HG03025 (cell line): ENCODE results near the gene SSC4D.
"Not testable (repeated sequence)": the region's sequence is repeated elsewhere in the genome, so short reads cannot be mapped to it uniquely, and the experiment has no call there.

Experiments used
- ATAC-seq: cut with Tn5 transposase; IDR thresholded peaks from one replicate; pipeline ENCODE4 v1.9.1; 2021; ENCODE audit warnings: mild to moderate bottlenecking, moderate library complexity; ENCODE audit not compliant: unreplicated experiment, low FRiP score

Gene SSC4D

DNA sequence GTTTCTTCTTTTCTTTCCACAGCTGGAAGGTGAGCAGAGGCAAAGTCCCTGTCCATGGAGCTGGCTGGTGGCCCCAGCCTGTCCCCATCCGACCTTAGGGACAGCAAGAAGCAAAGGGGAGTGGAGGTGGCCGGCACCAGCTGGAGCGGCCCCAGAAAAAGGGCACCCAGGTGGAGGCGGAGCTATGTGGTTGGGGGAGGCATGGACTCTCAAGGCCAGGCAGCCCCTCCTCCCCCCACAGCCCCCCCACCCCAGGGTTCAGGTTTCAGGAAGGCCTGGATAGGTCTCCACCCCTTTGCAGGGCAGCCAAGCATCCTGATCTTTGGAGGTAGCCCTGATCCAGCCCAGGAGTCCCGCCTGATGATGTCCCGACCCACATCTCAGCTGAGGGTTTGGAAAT, at the start of gene SSC4D:
SSC4D (minus strand) TSS at position 161 of the 400 bp plus-strand sequence. CDS start 5,258 bp downstream, outside the sequence.
- ATAC-seq, result no peak

- not testable (repeated sequence) for ATAC-seq
These were observed 49.0 kb upstream of the SSC4D start for GRCh38 chr7:76458504-76458903.

DNA sequence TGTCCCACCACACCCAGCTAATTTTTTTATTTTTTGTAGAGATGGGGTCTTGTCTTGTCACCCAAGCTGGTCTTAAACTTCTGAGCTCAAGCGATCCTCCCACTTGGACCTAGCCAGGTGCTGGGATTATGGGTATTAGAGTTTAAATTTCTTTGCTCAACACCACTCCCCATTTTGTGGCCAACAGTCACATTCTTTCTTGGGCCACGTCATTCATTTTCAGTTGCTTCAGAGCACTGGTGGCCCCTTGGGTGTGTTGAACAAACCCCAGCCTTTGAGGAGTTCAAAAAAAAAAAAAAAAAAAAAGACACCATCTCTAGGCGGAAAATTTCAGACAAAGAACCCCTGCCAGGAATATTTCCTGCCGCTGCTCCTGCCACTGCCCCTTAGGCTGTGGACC, 47.5 kb upstream of the SSC4D start:
- not testable (repeated sequence) for ATAC-seq

GRCh38 chr7:76445577-76446008, 36.1 kb upstream of the SSC4D start:
- ATAC-seq, result peak; percentile 81

DNA sequence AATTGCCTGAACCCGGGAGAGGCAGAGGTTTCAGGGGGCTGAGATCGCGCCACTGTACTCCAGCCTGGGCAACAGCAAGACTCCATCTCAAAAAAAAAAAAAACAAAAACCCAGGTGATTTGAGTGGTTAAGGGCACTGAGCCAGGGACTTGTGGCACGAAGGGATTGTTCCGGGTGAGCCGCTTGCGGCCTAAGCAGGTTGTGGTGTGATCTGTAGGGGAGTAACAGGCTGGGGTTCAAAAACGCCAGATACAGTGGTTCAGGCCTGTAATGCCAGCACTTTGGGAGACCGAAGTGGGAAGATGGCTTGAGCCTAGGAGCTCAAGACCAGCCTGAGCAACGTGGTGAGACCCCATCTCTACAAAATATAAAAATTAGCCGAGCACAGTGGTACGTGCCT, 34.3 kb upstream of the SSC4D start:
- ATAC-seq, result not testable (repeated sequence)

DNA sequence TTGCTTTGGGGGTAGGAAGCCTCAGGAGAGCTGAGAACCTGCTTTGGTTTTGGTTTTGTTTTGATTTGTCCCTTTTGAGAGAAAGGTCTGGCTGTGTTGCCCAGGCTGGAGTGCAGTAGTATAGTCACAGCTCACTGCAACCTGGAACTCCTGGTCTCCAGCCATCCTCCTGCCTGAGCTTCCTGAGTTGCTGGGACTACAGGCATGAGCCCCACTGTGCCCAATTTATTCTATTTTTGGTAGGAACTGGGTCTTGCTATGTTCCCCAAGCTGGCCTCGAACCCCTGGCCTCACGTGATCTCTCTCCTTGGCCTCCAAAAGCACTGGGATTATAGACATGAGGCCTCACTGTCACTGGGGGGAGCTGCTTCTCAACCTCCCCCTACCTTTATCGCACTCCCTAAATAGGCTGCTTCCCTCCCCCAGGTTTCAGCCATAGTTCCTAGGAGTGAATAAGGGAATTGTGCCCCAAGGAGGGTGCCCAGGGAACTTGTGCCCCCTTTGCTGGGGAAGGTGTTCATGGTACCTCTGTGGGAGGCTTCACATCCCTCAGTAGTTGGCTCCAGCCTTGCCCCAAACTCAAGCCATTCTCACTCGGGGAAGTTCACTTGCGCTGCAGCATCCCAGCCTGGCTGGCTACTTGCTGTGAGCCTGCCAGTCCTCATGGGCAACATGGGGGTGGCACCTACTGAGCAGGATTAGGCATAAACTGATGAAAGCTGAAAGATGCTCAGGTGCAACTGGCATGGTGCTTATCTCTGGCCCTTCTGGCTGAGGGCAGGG, 33.4 kb upstream of the SSC4D start:
- not testable (repeated sequence) for ATAC-seq

DNA sequence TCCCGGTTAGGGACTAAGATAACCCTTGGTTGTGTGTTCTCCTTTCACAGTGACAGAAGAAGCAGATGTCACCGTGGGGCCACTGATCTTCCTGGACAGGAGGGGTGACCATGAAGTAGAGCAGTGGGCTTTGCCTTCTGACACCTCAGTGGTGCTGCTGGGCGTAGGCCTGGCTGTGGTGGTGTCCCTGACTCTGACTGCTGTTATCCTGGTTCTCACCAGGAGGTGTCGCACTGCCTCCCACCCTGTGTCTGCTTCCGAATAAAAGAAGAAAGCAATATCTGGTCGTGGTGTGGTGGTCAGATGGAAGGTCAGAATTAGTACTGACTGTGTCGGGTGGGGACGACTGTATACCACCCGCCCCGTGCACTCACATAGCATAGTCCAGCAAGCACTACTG, 32.3 kb upstream of the SSC4D start:
- ATAC-seq, result not testable (repeated sequence)

DNA sequence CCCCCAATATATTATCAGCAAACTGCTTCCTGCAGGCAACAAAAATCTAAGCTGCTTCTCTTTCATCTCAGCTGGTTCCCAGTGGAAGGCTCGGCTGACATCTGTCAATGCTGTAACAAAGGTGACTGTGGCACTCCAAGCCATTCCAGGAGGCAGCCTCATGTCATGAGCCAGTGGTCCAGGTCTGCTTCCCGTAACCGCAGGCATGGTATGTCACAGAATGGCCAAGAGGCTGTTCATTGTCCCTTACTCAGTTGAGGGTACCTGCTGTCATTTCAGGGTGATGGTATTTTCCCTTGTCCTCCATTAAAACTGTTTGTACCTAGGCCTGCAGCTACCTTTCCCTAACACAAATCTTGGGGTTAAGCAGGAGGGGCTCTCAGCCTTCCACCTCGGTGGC, 30.9 kb upstream of the SSC4D start:
- not testable (repeated sequence) for ATAC-seq

- ATAC-seq, result not testable (repeated sequence)
These were observed 29.8 kb upstream of the SSC4D start for GRCh38 chr7:76439120-76439888.

GRCh38 chr7:76437873-76438272, 28.4 kb upstream of the SSC4D start:
- ATAC-seq, result not testable (repeated sequence)

DNA sequence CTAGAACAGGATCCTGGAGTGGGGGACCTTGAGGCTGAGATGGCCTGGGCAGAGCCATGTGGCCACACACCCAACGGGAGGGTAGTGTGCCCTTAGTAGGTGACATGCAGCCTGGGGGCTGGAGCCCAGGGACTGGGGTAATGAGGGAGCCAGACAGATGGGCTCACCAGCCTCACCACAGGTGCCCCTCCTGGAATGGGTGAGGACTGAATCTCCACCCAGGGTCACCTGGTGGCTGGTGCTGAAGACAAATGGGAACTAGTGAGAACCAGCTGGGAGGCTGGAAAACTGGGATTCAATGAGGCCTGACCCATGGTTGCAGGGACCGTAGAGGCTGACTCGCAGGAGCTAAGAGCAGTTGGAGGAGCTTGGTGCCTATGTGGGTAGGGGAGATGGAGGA, 21.3 kb upstream of the SSC4D start:
- no peak for ATAC-seq

DNA sequence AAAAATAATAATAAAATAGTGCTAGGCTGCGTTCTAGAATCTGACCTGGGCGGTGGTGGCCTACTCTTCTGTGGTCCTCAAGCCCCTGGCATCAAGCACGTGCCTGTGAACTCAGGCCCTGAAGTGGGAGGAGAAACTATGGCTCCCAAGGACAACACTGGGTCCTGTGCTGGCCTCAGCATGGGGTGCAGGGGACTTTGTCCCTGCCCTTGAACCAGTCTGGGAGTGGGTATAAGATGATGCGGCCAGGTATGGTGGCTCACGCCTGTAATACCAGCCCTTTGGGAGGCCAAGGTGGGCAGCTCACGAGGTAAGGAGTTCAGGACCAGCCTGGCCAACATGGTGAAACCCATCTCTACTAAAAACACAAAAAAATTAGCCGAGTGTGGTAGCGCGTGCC, 20.7 kb upstream of the SSC4D start:
- ATAC-seq, result no peak

DNA sequence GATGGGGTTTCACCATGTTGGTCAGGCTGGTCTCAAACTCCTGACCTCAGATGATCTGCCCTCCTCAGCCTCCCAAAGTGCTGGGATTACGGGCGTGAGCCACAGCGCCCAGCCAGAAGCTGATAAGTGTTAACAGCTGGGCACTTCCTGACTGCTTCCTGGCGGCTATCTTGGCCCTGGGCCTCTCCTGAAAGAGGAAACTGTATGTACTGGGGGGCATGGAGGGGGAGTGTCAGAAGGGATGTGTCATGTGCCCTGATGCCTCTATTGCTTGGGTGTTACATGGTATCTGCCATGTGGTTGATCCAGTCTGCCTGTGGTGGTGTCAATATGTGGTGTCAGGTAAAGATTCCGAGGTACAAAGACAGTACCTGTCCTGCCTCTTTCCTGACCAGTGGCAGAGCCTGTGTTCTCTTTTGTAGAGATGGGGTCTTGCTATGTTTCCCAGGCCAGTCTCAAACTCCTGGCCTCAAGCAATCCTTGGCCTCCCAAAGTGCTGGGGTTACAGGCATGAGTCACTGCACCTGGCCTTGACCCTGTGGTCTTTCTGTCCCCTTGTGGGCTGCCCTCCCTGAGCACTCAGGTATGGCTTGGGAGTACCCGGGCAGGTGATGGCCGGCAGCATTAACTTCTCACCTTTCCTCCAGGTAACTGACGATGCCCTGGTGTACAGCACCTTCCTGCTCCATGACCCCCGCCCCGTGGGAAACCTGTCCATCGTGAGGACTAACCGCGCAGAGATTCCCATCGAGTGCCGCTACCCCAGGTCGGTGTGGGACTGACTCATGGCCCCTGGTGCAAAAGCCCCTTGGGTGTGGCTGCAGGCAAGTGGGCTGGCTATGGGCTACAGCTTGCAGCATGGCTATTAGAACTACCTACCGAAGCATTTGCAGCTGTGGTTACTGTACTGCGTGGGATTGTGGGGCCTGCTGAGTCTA, 19.6 kb upstream of the SSC4D start:
- ATAC-seq, result no peak

DNA sequence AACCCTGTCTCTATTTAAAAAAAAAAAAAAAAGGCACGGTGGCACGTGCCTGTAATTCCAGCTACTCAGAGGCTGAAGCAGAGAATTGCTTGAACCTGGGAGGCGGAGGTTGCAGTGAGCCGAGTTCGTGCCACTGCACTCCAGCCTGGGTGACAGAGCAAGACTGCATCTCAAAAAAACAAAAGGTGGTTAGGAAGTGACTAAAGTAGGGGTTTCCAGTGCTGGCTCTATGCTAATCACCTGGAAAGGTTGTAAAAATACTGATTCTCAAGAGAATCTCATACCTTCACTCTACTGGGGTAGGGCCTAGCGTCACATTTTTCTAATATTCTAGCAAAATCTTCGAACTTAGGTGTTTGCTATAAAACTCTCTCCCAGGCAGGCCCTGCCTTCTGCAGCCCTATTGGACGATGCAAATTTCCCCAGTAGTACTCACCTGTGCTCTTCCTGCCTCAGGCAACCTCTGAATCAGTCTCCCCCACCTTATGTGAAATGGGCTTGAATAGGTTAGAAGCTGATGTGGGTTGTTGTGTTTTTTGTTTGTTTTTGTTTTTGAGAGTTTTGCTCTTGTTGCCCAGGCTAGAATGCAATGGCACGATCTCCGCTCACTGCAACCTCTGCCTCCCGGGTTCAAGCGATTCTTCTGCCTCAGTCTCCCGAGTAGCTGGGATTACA, 18.8 kb upstream of the SSC4D start:
- ATAC-seq, result no peak

- no peak for ATAC-seq
These were observed 18.1 kb upstream of the SSC4D start for GRCh38 chr7:76427635-76428034.

- no peak for ATAC-seq
These were observed 16.7 kb upstream of the SSC4D start for GRCh38 chr7:76426246-76426645.

DNA sequence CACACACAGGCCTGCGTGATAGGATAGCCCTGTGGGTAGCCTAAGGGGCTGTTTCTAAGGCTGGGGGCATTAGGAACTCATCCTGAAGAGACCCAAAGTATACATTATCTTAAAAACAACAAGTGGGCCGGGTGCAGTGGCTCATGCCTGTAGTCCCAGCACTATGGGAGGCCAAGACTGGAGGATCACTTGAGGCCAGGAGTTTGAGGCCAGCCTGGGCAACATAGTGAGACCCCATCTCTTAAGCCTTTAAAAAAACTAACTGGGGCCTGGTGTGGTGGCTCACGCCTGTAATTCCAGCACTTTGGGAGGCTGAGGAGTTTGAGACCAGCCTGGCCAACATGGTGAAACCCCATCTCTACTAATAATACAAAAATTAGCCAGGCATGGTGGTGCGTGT, 16.1 kb upstream of the SSC4D start:
- ATAC-seq, result not testable (repeated sequence)

DNA sequence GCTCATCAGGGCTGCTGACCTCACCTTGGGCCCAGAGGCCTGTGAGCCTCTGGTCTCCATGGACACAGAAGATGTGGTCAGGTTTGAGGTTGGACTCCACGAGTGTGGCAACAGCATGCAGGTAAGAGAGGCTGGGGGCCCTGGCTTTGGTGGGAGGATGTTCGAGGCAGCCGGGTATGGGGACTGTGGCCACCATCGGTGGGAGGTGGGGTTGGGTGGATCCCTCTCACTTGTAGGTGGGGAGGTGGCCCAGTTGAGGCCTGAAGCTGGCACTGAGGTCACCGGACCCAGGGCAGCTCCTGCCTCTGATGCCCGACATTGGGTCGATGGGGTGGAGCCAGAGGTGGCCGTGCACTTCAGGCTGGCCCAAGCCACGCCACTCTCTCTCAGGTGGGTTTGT, 15.7 kb upstream of the SSC4D start:
- ATAC-seq, result no peak

- ATAC-seq, result no peak
These were observed 15.1 kb upstream of the SSC4D start, which contains the start of gene ZP3 for GRCh38 chr7:76424413-76425111. Gene ZP3 (plus strand): TSS chr7:76424950. CDS start chr7:76424965, 15 bp downstream.
